Activated T-helper 2 cell treated with anti-CD3 and anti-CD28 coated beads, Interferon-gamma antibody, Interleukin-2, Interleukin-4, amounts not matched to agents 10 μg/mL and 5 μg/mL and 100 μg/mL, durations not matched to agents 14 hours and 24 hours and 36 hours (primary cell): Measurements from ENCODE around the gene MAGED2. TPM values are rescaled to one million over a fixed set of nuclear protein-coding genes. Genes with fewer than 3 reads are reported as not detected.
"Not testable (repeated sequence)": the region's sequence is repeated elsewhere in the genome, so short reads cannot be mapped to it uniquely, and the experiment has no call there.

Experiments used
- DNase-seq: peaks from one replicate; pipeline ENCODE4 v3.0.0; 2021; ENCODE audit warnings: low spot score
- H3K27ac Mint-ChIP-seq: one replicate; pipeline ENCODE4 v1.8.0; 2021; ENCODE audit warnings: mixed read lengths
- H3K27me3 Mint-ChIP-seq: one replicate; pipeline ENCODE4 v1.8.0; 2021; ENCODE audit warnings: low read depth, mixed read lengths
- H3K36me3 Mint-ChIP-seq: one replicate; pipeline ENCODE4 v1.8.0; 2021; ENCODE audit warnings: low read depth, mixed read lengths
- H3K4me1 Mint-ChIP-seq: one replicate; pipeline ENCODE4 v1.8.0; 2021; ENCODE audit warnings: low read depth, mixed read lengths
- H3K4me3 Mint-ChIP-seq: one replicate; pipeline ENCODE4 v1.8.0; 2021; ENCODE audit warnings: low read depth, mild to moderate bottlenecking, moderate library complexity, mixed read lengths
- H3K9me3 Mint-ChIP-seq: one replicate; pipeline ENCODE4 v1.8.0; 2021; ENCODE audit warnings: mixed read lengths
- intact Hi-C: fragments of 100-400 bp; cut with micrococcal nuclease; formaldehyde crosslinking; loops from one replicate; pipeline ENCODE4 v1.15.1; 2023
- total RNA-seq: library from RNA; stranded (reverse); gene quantifications from 2 replicates; pipeline ENCODE4 v1.2.3, GENCODE V29; 2022

Gene MAGED2
- total RNA-seq, 1 donor from 2014 or later: 35.5 TPM

DNA sequence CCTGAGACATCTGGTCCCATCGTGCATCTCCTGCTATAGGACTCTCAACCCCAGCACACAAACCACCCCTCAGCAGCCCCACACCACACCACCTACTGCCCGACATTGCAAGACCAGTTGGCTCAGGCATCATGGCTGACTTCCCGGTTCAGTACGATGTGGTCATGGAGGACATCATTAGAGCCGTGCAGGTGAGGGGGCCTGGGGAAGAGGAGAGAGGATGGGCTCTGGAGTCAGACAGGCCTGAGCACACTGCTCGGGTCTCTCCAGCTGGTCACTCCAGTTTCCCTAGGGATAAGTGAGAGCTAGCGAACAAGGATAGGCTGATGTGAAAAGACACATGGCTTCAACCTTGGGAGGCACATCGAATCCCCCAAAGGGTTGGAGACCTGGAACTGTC lies 17.2 kb downstream of the MAGED2 start:
- H3K27ac Mint-ChIP-seq: no peak overlapping the region
- H3K36me3 Mint-ChIP-seq: no peaks in the 10 kb centered on the region
- no peaks in the 10 kb centered on the region for H3K27me3 Mint-ChIP-seq
- DNase-seq: no peak
- no peak overlapping the region for H3K4me3 Mint-ChIP-seq
- no peaks in the 10 kb centered on the region for H3K4me1 Mint-ChIP-seq
- H3K9me3 Mint-ChIP-seq: no peaks in the 10 kb centered on the region
- intact Hi-C loops: no loop called here

GRCh38 chrX:54825716-54826438 lies 18.3 kb downstream of the MAGED2 start:
- intact Hi-C loops: no loop called here

DNA sequence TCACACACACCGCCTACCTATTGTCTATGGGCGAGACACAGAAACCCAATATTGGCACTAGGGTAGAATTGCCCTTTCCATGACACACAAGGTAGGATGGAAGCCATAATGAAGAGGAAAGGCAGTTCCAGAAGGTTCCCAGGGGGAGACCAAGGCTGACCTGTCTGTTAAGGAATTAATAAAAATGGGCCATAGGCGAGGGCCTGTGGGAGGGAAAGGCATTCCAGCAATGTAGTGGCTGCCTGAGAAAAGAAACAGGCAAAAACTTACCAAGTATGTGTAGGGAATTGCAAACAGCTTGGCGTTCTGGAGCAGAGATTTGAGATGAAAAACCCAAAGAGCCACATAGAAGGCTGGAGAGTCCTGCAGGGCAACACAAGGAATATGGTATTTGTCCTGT lies 19.1 kb downstream of the MAGED2 start:
- intact Hi-C loops: no loop called here
- H3K27ac Mint-ChIP-seq: no peak overlapping the region
- H3K4me3 Mint-ChIP-seq: no peak overlapping the region
- no peak for DNase-seq
- no peaks in the 10 kb centered on the region for H3K9me3 Mint-ChIP-seq
- no peaks in the 10 kb centered on the region for H3K27me3 Mint-ChIP-seq
- no peaks in the 10 kb centered on the region for H3K36me3 Mint-ChIP-seq
- no peaks in the 10 kb centered on the region for H3K4me1 Mint-ChIP-seq

More at GRCh38 chrX:54825716-54826438, 18.3 kb downstream of the MAGED2 start:
- no peaks in the 10 kb centered on the region for H3K27me3 Mint-ChIP-seq
- no peak overlapping the region for H3K27ac Mint-ChIP-seq
- no peaks in the 10 kb centered on the region for H3K4me1 Mint-ChIP-seq
- H3K9me3 Mint-ChIP-seq: no peaks in the 10 kb centered on the region
- H3K4me3 Mint-ChIP-seq: no peak overlapping the region
- no peaks in the 10 kb centered on the region for H3K36me3 Mint-ChIP-seq
- no peak for DNase-seq

GRCh38 chrX:54838583-54838982 lies 31.0 kb downstream of the MAGED2 start:
- H3K36me3 Mint-ChIP-seq: no peaks in the 10 kb centered on the region
- no peak overlapping the region for H3K27ac Mint-ChIP-seq
- no peaks in the 10 kb centered on the region for H3K9me3 Mint-ChIP-seq

GRCh38 chrX:54841184-54841874 lies 33.8 kb downstream of the MAGED2 start:
- H3K4me1 Mint-ChIP-seq, H3K27ac Mint-ChIP-seq, intact Hi-C loops, DNase-seq, H3K36me3 Mint-ChIP-seq, H3K4me3 Mint-ChIP-seq, H3K9me3 Mint-ChIP-seq, H3K27me3 Mint-ChIP-seq: not testable (repeated sequence)

More at GRCh38 chrX:54838583-54838982, 31.0 kb downstream of the MAGED2 start:
- peaks cover 8% of the 10 kb centered on the region for H3K27me3 Mint-ChIP-seq
- intact Hi-C loops: no loop called here
- no peaks in the 10 kb centered on the region for H3K4me1 Mint-ChIP-seq
- no peak overlapping the region for H3K4me3 Mint-ChIP-seq
- no peak for DNase-seq

GRCh38 chrX:54842607-54843006 lies 35.1 kb downstream of the MAGED2 start:
- no peaks in the 10 kb centered on the region for H3K9me3 Mint-ChIP-seq
- intact Hi-C loops: no loop called here
- H3K4me1 Mint-ChIP-seq: no peaks in the 10 kb centered on the region
- no peaks in the 10 kb centered on the region for H3K36me3 Mint-ChIP-seq
- no peak overlapping the region for H3K27ac Mint-ChIP-seq
- DNase-seq: no peak
- no peaks in the 10 kb centered on the region for H3K27me3 Mint-ChIP-seq
- no peak overlapping the region for H3K4me3 Mint-ChIP-seq

GRCh38 chrX:54843050-54843449 lies 35.5 kb downstream of the MAGED2 start:
- intact Hi-C loops: no loop called here
- H3K4me1 Mint-ChIP-seq: no peaks in the 10 kb centered on the region
- H3K27ac Mint-ChIP-seq: no peak overlapping the region
- no peak for DNase-seq
- H3K36me3 Mint-ChIP-seq: no peaks in the 10 kb centered on the region
- H3K4me3 Mint-ChIP-seq: no peak overlapping the region
- H3K9me3 Mint-ChIP-seq: no peaks in the 10 kb centered on the region
- no peaks in the 10 kb centered on the region for H3K27me3 Mint-ChIP-seq

DNA sequence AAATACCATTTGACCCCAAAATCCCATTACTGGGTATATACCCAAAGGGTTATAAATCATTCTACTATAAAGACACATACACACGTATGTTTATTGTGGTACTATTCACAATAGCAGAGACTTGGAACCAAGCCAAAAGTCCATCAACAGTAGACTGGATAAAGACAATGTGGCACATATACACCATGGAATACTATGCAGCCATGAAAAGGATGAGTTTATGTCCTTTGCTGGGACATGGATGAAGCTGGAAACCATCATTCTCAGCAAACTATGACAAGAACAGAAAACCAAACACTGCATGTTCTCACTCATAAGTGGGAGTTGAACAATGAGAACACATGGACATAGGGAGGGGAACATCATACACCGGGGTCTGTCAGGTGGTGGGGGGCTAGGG lies 40.2 kb downstream of the MAGED2 start:
- H3K27me3 Mint-ChIP-seq, H3K36me3 Mint-ChIP-seq, intact Hi-C loops, H3K4me1 Mint-ChIP-seq, H3K4me3 Mint-ChIP-seq, DNase-seq, H3K9me3 Mint-ChIP-seq, H3K27ac Mint-ChIP-seq: not testable (repeated sequence)

DNA sequence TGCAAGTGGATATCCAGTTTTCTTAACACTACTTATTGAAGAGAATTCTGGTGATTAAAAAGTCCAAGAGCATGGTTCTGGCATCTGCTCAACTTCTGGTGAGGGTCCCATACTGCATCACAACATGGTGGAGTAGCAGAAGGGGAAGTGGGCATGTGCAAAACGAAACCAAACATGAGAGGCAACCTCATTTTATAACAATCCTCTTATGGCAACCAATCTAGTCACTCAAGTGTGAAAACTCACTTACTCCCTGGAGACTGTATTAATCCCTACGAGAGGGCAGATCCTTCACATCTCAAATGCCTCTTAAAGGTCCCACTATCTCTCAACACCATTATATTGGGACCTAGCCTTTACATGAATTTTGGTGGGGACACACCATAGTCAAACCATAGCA lies 57.7 kb downstream of the MAGED2 start:
- Mint-ChIP-seq H3K27ac (no peak overlapping the region), H3K36me3 (no peaks in the 10 kb centered on the region), H3K9me3 (peaks cover 8% of the 10 kb centered on the region), H3K27me3 (no peaks in the 10 kb centered on the region), H3K4me3 (no peak overlapping the region), H3K4me1 (no peaks in the 10 kb centered on the region)
- intact Hi-C loops: no loop called here
- DNase-seq: no peak

Other genes with a start within 250 kb of the MAGED2 start
- gene ITIH6, start 9.5 kb upstream of the MAGED2 start, total RNA-seq: not detected in 2 replicates
- gene TRO, start 113.1 kb downstream of the MAGED2 start, total RNA-seq: 2.1 and 2.8 TPM in 2 replicates
- 0.25 and 0.50 TPM in 2 replicates for gene PFKFB1, start 186.4 kb downstream of the MAGED2 start, total RNA-seq
- gene APEX2, start 192.6 kb downstream of the MAGED2 start, total RNA-seq: 33.8 and 35.9 TPM in 2 replicates
- gene ALAS2, start 223.2 kb downstream of the MAGED2 start, total RNA-seq: not detected in 2 replicates